Left lung (tissue), 10 donors: ENCODE data around the gene TCF7L2. TPM values are rescaled to one million over a fixed set of nuclear protein-coding genes. Genes with fewer than 3 reads are reported as not detected.

Experiments used
- ATAC-seq: fragments of 200-7000 bp; cut with Tn5 transposase; one replicate; pipeline ENCODE4 v1.9.1; 2020; ENCODE audit warnings: moderate library complexity
- DNase-seq, 4 donors: peaks; one replicate each; pipeline ENCODE4 v3.0.0-alpha.2; 2013 to 2020
- H3K27ac ChIP-seq, 2 donors: fragments of 200-600 bp; sonication (generic) in 1 of 2; one replicate each; pipeline versions ENCODE4 v1.5.0 to v1.8.0; 2020 to 2021
- H3K27me3 ChIP-seq, 2 donors: fragments of 200-600 bp; sonication (generic) in 1 of 2; one replicate each; pipeline versions ENCODE4 v1.5.0 to v1.8.0; 2020 to 2021
- H3K36me3 ChIP-seq, 2 donors: fragments of 200-600 bp; sonication (generic) in 1 of 2; one replicate each; pipeline versions ENCODE4 v1.5.0 to v1.8.0; 2020 to 2021
- H3K4me1 ChIP-seq, 2 donors: fragments of 200-600 bp; one replicate each; pipeline ENCODE4 v1.8.0; 2021
- H3K4me3 ChIP-seq, 2 donors: fragments of 200-600 bp; sonication (generic) in 1 of 2; one replicate each; pipeline versions ENCODE4 v1.5.0 to v1.8.0; 2020 to 2021; ENCODE audit warnings: mild to moderate bottlenecking in 1 of 2
- H3K9me3 ChIP-seq, 2 donors: fragments of 200-600 bp; sonication (generic) in 1 of 2; one replicate each; pipeline versions ENCODE4 v1.5.0 to v1.8.0; 2020 to 2021
- intact Hi-C, 2 donors: fragments of 100-400 bp; cut with DNase I; formaldehyde crosslinking; loops; one replicate each; pipeline versions ENCODE4 v1.11.2 to v1.14.2; 2022
- polyA plus RNA-seq, 6 donors: library from polyadenylated mRNA; unstranded; fragments of 120-200 nt; gene quantifications; one replicate each; pipeline ENCODE4 v1.2.1, GENCODE V29; 2013; ENCODE audit not compliant: insufficient read length in 6 of 6
- total RNA-seq, 2 donors: library from RNA; stranded (reverse); fragmentation: NEBNext Ultra II Directional; extraction: Animal tissue kit (Norgen Biotek cat#: 25700); gene quantifications; one replicate each; pipeline ENCODE4 v1.2.1, GENCODE V29; 2021
- TF ChIP-seq, protein P1 (sequence below), 2 donors: fragments of 200-600 bp; sonication (generic) in 1 of 2; IDR thresholded peaks; one replicate each; pipeline versions ENCODE4 v1.5.0 to v1.8.0; 2021; ENCODE audit warnings: antibody characterized with exemption in 2 of 2
- donor health status: DM: no; HTN: yes; CAD: no.
- donor health status: DM: no; HTN: no; CAD: no.

TCF7L2 gene
- total and polyA plus RNA-seq, 8 donors, result 25.1 to 54.9 (median 53.0) TPM

DNA sequence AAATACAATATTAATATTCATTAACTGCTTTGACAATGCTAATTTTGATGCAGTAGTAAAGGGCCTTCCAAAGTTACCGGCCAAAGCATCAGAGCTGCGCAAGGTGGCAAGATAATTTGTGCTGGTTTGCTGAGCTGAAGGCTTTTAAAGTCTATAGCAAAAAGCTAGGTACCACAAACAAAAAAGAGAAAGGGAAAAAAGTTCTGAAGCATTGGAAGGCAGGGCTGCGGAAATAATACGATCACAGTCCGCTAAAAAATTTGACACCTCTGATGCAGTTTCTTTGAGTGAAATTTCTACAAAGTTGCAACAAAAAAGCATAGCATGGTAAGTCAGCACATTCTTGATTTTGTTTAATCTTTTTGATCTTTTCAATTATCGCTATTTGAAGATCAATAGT lies 175.6 kb downstream of the TCF7L2 start:
- no peak for DNase-seq
- TF ChIP-seq, protein P1, sequence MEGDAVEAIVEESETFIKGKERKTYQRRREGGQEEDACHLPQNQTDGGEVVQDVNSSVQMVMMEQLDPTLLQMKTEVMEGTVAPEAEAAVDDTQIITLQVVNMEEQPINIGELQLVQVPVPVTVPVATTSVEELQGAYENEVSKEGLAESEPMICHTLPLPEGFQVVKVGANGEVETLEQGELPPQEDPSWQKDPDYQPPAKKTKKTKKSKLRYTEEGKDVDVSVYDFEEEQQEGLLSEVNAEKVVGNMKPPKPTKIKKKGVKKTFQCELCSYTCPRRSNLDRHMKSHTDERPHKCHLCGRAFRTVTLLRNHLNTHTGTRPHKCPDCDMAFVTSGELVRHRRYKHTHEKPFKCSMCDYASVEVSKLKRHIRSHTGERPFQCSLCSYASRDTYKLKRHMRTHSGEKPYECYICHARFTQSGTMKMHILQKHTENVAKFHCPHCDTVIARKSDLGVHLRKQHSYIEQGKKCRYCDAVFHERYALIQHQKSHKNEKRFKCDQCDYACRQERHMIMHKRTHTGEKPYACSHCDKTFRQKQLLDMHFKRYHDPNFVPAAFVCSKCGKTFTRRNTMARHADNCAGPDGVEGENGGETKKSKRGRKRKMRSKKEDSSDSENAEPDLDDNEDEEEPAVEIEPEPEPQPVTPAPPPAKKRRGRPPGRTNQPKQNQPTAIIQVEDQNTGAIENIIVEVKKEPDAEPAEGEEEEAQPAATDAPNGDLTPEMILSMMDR (IDR thresholded peaks at IDR 0.05), result no peak
- ATAC-seq, result no peak
- Histone ChIP-seq H3K9me3 (no peaks in the 10 kb centered on the region), H3K4me1 (peaks cover 0 to 22% of the 10 kb centered on the region in 2 donors), H3K27me3 (peaks cover 0 to 16% of the 10 kb centered on the region in 2 donors), H3K4me3 (no peak overlapping the region), H3K27ac (no peak overlapping the region), H3K36me3 (no peaks in the 10 kb centered on the region)
- intact Hi-C loops, result loop anchor here in 1 of 2 donors (10.0 kb wide), 2 partner anchors 171 to 401 kb away; partner anchors contain the start of gene TCF7L2

DNA sequence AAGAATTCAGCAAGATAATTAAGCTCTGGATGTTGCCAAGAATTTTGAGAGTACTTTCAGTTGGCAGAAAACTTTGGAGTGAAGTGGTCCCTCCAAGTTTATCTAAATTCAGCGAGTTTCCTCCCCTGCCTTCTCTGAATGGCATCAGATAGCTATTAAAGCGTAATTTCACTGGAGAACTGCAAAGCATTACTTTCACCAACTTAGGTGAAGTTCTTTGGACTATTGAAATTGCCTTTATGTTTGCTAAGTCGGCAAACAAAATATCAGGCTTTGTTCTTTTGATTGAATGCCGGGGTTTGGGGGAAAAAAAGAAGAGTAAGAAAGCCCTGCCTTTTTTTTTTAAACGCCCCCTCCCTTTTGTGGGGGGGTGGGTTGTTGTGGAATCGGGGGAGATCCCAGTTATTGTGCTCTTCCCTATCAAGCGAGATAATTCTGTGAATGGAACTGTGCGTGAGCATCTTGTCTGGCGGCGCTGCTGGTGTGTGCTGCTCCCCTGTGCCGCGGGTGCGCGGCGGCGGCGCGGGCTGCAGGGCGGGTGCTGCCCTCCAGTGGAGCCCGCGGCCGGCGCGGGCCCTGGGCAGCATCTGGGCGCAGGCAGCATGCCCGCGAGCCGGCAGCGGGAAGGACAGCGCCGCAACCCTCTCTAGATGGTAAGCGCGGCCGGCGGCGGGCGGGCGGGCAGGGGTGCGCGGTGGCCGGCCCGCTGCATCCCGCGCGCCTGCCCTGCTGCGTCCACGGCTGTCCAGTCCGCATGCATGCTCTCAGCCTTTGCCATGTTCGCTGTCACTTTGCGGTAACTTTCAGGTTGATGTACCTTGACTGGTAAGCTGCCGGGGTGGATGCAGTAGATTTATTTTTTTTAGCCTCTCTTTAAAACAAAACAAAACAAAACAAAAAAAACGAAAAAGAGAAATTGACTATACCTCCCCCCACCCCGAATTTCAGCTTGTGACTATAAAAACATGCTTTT lies 176.5 kb downstream of the TCF7L2 start:
- peak; percentile 59 to 94 (median 73) for DNase-seq
- TF ChIP-seq, protein P1 (IDR thresholded peaks at IDR 0.05), result peak; percentile 63 to 75
- intact Hi-C loops, result loop anchor here in 1 of 2 donors (10.0 kb wide), 2 partner anchors 172 to 402 kb away; partner anchors contain the start of gene TCF7L2
- Histone ChIP-seq H3K4me1 (peaks cover 0 to 23% of the 10 kb centered on the region in 2 donors), H3K36me3 (no peaks in the 10 kb centered on the region), H3K27me3 (peaks cover 0 to 16% of the 10 kb centered on the region in 2 donors), H3K4me3 (peak overlapping the region; percentile 12 to 13), H3K27ac (no peak overlapping the region), H3K9me3 (no peaks in the 10 kb centered on the region)
- peak; percentile 100 for ATAC-seq

DNA sequence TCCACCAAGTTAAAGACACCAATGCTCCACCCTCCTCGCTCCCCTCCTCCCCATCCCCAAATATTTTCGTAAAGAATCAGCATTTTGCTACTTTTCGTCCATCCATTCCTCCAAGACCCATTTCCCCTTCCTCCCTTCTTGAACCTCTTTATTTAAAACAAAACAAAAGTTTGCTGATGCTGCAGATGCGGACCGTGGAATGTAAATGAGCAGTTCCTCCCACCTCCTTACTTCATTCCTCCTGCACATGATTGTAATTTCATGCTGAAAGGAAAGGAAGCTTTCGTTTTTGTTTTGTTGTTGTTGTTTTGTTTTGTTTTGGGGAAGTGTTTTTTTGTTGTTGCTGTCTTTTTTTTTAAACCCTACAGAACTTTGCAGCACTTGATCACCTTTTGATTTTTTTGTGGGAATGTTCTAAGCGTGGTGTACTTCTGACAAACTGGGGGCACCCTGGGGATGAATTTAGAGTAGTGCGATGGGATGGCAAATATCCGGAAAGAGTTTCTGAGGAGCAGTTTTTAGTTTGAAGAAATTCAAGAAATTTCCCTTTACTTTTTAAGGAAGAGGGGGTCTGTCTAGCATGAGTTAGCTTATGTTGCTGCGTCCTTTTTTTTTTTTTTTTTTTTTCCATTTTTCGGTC lies 177.3 kb downstream of the TCF7L2 start:
- Histone ChIP-seq H3K27ac (no peak overlapping the region), H3K27me3 (peaks cover 0 to 16% of the 10 kb centered on the region in 2 donors), H3K36me3 (no peaks in the 10 kb centered on the region), H3K4me1 (peaks cover 0 to 31% of the 10 kb centered on the region in 2 donors), H3K4me3 (peak overlapping the region in 1 of 2 donors; percentile 13), H3K9me3 (no peaks in the 10 kb centered on the region)
- TF ChIP-seq, protein P1 (IDR thresholded peaks at IDR 0.05), result no peak
- DNase-seq (no peak), ATAC-seq (no peak)
- intact Hi-C loops, result loop anchor here in 1 of 2 donors (10.0 kb wide), 2 partner anchors 173 to 403 kb away; partner anchors contain the start of gene TCF7L2

DNA sequence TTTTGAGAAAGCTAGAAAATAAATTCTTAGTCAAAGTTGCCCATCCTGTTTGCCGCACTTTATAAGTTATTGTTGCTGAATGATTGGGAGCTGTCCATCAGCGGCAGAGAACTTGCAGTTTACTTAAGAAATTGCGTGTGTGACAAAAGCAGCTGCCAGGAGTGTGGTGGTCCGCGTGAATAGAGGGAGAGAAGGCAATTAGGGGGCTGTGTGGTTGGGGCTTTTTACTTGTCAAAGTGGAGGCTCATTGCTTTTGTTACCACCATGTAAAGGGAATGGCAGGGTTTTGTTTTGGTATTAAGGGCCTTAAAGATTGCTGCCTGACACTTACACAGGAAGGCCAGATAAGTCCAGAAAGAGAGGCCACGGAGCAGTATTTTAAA lies 177.8 kb downstream of the TCF7L2 start:
- Histone ChIP-seq H3K27me3 (peaks cover 0 to 16% of the 10 kb centered on the region in 2 donors), H3K27ac (no peak overlapping the region), H3K4me3 (no peak overlapping the region), H3K9me3 (no peaks in the 10 kb centered on the region), H3K36me3 (no peaks in the 10 kb centered on the region), H3K4me1 (peaks cover 4 to 36% of the 10 kb centered on the region in 2 donors)
- intact Hi-C loops, result loop anchor here in 1 of 2 donors (10.0 kb wide), 2 partner anchors 173 to 403 kb away; partner anchors contain the start of gene TCF7L2
- DNase-seq, result no peak
- no peak for ATAC-seq
- TF ChIP-seq, protein P1 (IDR thresholded peaks at IDR 0.05), result no peak
